PC-9 (cell line): Measurements from ENCODE around the gene CILP2. TPM values are rescaled to one million over a fixed set of nuclear protein-coding genes. Genes with fewer than 3 reads are reported as not detected.

ENCODE experiments used
- BruUV-seq: library from RNA; stranded (reverse); fragments of 400-500 nt; replicated peaks from 2 replicates; lab custom pipeline; 2021; lab: Mats Ljungman, UMichigan
- CTCF ChIA-PET: fragments of 300-600 bp; sonication (Branson Sonifier 250); formaldehyde crosslinking; loops from one replicate; lab custom pipeline; 2022; ENCODE audit warnings: antibody characterized with exemption; lab: Charles Lee
- POLR2A ChIA-PET: fragments of 300-600 bp; sonication (Branson Sonifier 250); formaldehyde crosslinking; loops from one replicate; lab custom pipeline; 2022; ENCODE audit warnings: antibody characterized with exemption; ENCODE audit not compliant: unreplicated experiment; lab: Charles Lee
- DNase-seq, 2 experiments: peaks; one replicate each; pipeline versions ENCODE4 v3.0.0 to v3.0.0-alpha.2; 2015 to 2022; ENCODE audit warnings: mixed read lengths in 1 of 2
- H2AFZ ChIP-seq: fragments of 200-600 bp; sonication (generic); 2 replicates; pipeline ENCODE4 v1.8.1; 2017; ENCODE audit warnings: antibody characterized with exemption
- H3F3A ChIP-seq: fragments of 200-600 bp; sonication (generic); 2 replicates; pipeline ENCODE4 v1.8.1; 2017; ENCODE audit warnings: antibody characterized with exemption, mild to moderate bottlenecking, low read depth; ENCODE audit not compliant: insufficient read depth
- H3K27ac ChIP-seq: fragments of 200-600 bp; sonication (generic); 2 replicates; pipeline ENCODE4 v1.6.1; 2016; ENCODE audit warnings: mixed run types
- H3K27me3 ChIP-seq: fragments of 200-600 bp; sonication (generic); 2 replicates; pipeline ENCODE4 v1.6.1; 2016; ENCODE audit warnings: low read depth, mixed run types; ENCODE audit not compliant: insufficient read depth
- H3K36me3 ChIP-seq: fragments of 200-600 bp; sonication (generic); 2 replicates; pipeline ENCODE4 v1.6.1; 2016; ENCODE audit warnings: low read depth, mixed run types
- H3K4me1 ChIP-seq: fragments of 200-600 bp; sonication (generic); replicated peaks from 2 replicates; pipeline ENCODE4 v1.6.1; 2016; ENCODE audit warnings: mixed run types; ENCODE audit not compliant: insufficient read depth
- H3K4me2 ChIP-seq: fragments of 200-600 bp; sonication (generic); 2 replicates; pipeline ENCODE4 v1.6.1; 2017; ENCODE audit warnings: mixed run types
- H3K4me3 ChIP-seq: fragments of 200-600 bp; sonication (generic); 2 replicates; pipeline ENCODE4 v1.6.1; 2016; ENCODE audit warnings: mixed run types
- H3K79me2 ChIP-seq: fragments of 200-600 bp; sonication (generic); 2 replicates; pipeline ENCODE4 v1.6.1; 2017; ENCODE audit warnings: low read depth, mixed run types
- H3K9me2 ChIP-seq: fragments of 200-600 bp; sonication (generic); 2 replicates; pipeline ENCODE4 v1.8.1; 2017; ENCODE audit warnings: mild to moderate bottlenecking; ENCODE audit not compliant: insufficient read depth
- H3K9me3 ChIP-seq: fragments of 200-600 bp; sonication (generic); 2 replicates; pipeline ENCODE4 v1.8.1; 2016; ENCODE audit warnings: low read depth; ENCODE audit not compliant: insufficient read depth
- H4K20me1 ChIP-seq: fragments of 200-600 bp; sonication (generic); 2 replicates; pipeline ENCODE4 v1.8.1; 2017; ENCODE audit not compliant: insufficient read depth
- EZH2 ChIP-seq: fragments of 200-600 bp; sonication (generic); IDR thresholded peaks from 2 replicates; pipeline ENCODE4 v1.8.0; 2017; ENCODE audit warnings: antibody characterized with exemption, low read depth
- intact Hi-C: fragments of 100-400 bp; cut with micrococcal nuclease; formaldehyde crosslinking; loops from one replicate; pipeline ENCODE4 v1.10.0; 2022; ENCODE audit not compliant: unreplicated experiment
- total RNA-seq: library from RNA; stranded (reverse); gene quantifications from 2 replicates; pipeline ENCODE4 v1.2.3, GENCODE V29; 2021
- TF ChIP-seq, protein P1 (sequence below): fragments of 200-600 bp; sonication (generic); conservative IDR thresholded peaks from 2 replicates; pipeline ENCODE4 v1.6.1; 2017; ENCODE audit warnings: mixed run types, antibody characterized with exemption, mild to moderate bottlenecking, moderate library complexity

The CILP2 gene
- total RNA-seq, 1 experiment from 2014 or later: 1.1 TPM

DNA sequence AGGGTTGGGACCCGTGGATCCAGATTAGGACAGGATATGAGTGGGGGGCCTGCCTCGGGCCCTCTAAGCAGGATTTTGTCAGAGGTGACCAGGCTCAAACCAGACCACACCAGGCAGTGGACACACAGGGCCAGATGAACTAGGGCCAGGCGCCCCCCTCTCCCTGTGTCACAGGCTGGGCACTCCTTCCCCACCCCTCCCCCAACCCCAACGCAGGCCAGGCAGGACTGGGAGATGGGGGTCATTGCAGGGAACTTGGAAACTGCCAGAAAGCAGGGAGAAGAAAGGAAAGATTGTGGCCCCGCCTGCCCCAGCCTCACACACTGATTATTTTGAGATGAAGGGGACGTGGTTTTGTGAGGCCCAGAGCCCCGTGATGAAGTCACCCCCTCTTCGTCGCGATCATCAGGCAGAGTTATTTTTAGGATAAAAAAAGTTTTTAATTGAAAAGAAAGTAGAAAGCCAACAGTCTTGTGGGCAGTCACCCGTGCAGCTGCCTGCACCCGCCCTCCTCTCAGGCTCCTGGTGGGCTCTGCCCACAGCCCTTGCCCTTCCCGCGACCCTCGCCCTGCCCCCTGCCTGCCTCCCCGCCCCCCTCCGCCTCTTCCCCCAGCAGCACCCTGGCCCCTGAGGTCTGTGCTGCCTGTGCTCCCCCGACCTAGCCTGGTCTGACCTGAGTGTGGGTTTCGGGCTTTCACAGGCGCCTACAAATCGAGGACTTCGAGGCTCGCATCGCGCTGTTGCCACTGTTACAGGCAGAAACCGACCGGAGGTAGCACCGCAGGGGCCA lies 11.3 kb upstream of the CILP2 start:
- intact Hi-C loops: no loop called here
- POLR2A ChIA-PET: no interaction called here

DNA sequence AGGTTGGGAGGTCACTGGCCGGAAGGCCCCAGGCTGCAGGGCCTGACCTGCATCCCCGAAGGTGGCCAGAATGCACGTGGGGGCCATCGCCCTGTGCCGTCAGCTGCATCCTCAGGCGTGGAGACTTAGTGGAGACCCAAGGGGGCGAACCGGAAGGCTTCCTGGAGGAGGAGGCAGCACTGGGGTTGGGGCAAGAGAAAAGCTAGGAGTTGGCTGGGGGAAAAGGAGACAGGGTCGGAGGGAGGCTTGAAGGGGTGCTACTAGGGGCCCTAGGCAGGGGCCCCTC lies 10.8 kb upstream of the CILP2 start:
- no peak overlapping the region for H2AFZ ChIP-seq
- TF ChIP-seq EZH2: no peak
- H3K79me2 ChIP-seq: peaks cover 9% of the 10 kb centered on the region
- no peaks in the 10 kb centered on the region for H3K9me2 ChIP-seq
- DNase-seq: no peak
- no peak overlapping the region for H3K4me3 ChIP-seq
- intact Hi-C loops: no loop called here
- ChIA-PET CTCF (no interaction called here), POLR2A (no interaction called here)
- H3K27ac ChIP-seq: no peak overlapping the region
- no peaks in the 10 kb centered on the region for H3K27me3 ChIP-seq
- H3K9me3 ChIP-seq: no peaks in the 10 kb centered on the region
- no peaks in the 10 kb centered on the region for H3K4me1 ChIP-seq
- BruUV-seq: no TSS peak
- H3F3A ChIP-seq: peaks cover 19% of the 10 kb centered on the region
- H3K36me3 ChIP-seq: peaks cover 5% of the 10 kb centered on the region; the same call in 1 of the 2 replicates
- no peak overlapping the region for H3K4me2 ChIP-seq
- H4K20me1 ChIP-seq: peaks cover 43% of the 10 kb centered on the region

More for the DNA sequence above, 11.3 kb upstream of the CILP2 start:
- no peak overlapping the region for H3K4me3 ChIP-seq
- no TSS peak for BruUV-seq
- no peaks in the 10 kb centered on the region for H3K4me1 ChIP-seq
- CTCF ChIA-PET: no interaction called here
- H3K4me2 ChIP-seq: no peak overlapping the region
- H3F3A ChIP-seq: peaks cover 15% of the 10 kb centered on the region
- DNase-seq: no peak
- H3K27me3 ChIP-seq: no peaks in the 10 kb centered on the region
- H2AFZ ChIP-seq: no peak overlapping the region
- H3K27ac ChIP-seq: no peak overlapping the region
- H3K36me3 ChIP-seq: peaks cover 5% of the 10 kb centered on the region; the same call in 1 of the 2 replicates
- H3K79me2 ChIP-seq: peaks cover 14% of the 10 kb centered on the region
- no peak for TF ChIP-seq EZH2
- TF ChIP-seq, protein P1, sequence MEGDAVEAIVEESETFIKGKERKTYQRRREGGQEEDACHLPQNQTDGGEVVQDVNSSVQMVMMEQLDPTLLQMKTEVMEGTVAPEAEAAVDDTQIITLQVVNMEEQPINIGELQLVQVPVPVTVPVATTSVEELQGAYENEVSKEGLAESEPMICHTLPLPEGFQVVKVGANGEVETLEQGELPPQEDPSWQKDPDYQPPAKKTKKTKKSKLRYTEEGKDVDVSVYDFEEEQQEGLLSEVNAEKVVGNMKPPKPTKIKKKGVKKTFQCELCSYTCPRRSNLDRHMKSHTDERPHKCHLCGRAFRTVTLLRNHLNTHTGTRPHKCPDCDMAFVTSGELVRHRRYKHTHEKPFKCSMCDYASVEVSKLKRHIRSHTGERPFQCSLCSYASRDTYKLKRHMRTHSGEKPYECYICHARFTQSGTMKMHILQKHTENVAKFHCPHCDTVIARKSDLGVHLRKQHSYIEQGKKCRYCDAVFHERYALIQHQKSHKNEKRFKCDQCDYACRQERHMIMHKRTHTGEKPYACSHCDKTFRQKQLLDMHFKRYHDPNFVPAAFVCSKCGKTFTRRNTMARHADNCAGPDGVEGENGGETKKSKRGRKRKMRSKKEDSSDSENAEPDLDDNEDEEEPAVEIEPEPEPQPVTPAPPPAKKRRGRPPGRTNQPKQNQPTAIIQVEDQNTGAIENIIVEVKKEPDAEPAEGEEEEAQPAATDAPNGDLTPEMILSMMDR: no peak
- no peaks in the 10 kb centered on the region for H3K9me3 ChIP-seq
- H3K9me2 ChIP-seq: no peaks in the 10 kb centered on the region
- peaks cover 48% of the 10 kb centered on the region for H4K20me1 ChIP-seq

DNA sequence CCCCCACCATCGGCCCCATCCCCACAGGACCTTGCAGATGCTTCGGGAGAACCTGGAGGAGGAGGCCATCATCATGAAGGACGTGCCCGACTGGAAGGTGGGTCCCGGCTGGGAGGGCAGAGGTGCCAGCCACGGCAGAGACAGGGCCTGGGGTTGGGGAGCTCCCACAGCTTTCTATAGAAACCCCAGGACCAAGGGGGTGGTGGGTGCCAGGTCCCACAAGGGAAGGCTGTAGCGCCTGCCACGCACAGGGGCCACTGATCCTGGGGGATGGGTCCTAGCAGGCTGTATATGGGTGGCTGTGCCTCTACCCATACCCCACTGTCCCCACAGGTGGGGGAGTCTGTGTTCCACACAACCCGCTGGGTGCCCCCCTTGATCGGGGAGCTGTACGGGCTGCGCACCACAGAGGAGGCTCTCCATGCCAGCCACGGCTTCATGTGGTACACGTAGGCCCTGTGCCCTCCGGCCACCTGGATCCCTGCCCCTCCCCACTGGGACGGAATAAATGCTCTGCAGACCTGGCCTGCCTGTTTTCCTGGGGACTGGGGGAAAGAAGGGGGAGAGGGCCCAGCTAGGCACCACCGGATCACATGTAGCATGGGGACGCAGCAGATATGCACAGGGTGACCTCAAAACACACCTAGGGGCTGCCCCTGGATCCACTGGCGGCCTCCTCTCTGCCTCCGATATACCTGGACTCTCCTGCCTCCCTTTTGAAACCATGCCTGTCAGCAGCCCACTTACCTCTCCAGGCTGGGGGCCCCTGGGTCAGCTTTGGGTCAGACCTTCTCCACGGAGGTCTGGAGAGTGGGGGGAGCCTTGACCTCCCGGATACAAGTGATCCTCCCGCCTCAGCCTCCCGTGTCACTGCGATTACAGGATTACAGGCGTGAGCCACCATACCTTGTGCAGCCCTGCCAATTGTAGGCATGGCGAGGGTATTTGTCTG lies 10.1 kb upstream of the CILP2 start:
- H3K4me3 ChIP-seq: no peak overlapping the region
- no peak overlapping the region for H2AFZ ChIP-seq
- CTCF ChIA-PET: interaction anchor here (0.6 kb wide), 2 partner anchors 25 to 84 kb away, joined by 3 to 5 read pairs; no protein-coding TSS in a partner anchor
- peaks cover 25% of the 10 kb centered on the region for H3F3A ChIP-seq
- no peaks in the 10 kb centered on the region for H3K4me1 ChIP-seq
- no TSS peak for BruUV-seq
- peaks cover 5% of the 10 kb centered on the region; the same call in 1 of the 2 replicates for H3K36me3 ChIP-seq
- no peaks in the 10 kb centered on the region for H3K9me2 ChIP-seq
- no peak for TF ChIP-seq EZH2
- TF ChIP-seq, protein P1: no peak
- H3K27ac ChIP-seq: no peak overlapping the region
- intact Hi-C loops: no loop called here
- H3K27me3 ChIP-seq: no peaks in the 10 kb centered on the region
- no peak overlapping the region for H3K4me2 ChIP-seq
- no peak for DNase-seq
- H3K79me2 ChIP-seq: peaks cover 2% of the 10 kb centered on the region
- H3K9me3 ChIP-seq: no peaks in the 10 kb centered on the region
- peaks cover 37% of the 10 kb centered on the region for H4K20me1 ChIP-seq
- POLR2A ChIA-PET: no interaction called here
